ENCODE results near the gene CELSR1.
A peak's percentile ranks its signal among the peaks of the same experiment; 100 is the strongest.

The CELSR1 gene

DNA sequence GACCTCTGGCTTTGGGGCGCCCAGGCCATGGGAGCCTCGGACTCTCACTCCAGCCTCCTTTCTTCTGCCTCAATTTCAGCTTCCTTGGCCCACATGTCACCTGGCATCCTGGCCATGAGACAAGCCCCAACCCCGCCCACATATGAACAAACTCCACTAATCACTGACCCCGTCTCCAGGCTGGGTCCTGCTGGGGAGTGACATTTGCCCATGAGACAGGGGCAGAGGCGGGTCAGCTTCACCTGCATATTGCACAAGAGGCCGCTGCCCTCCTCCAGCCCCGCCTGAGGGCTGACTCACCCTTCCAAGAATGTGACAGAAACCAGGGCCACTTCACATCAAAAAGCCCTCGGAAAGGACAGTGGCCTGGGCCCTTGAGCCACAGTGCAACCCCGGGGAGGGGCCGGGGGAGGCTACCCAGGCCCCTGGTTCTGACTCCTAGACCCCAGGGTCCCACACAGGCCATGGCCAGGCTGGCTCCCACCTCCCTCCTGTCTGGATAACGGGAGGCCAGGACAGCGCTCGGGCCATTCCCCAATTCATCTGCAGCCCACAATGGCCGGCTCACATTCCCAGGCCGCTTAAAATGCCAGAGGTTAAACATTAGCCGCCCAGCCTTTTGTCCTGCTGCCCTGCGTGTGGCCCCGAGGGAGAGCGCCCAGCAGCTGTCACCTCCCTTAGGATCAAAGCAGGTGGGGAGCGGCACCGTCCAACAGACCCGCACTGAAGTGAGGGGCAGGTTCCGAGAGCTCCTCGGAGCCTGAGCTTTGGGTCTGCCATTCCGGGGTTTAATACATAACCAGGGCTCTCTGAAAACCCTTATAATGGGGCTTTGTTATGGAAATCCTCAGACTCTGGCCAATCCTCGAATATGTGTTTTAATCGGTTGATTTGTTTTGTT is 159.6 kb downstream of the CELSR1 start:
- no peak overlapping the region for H2BK12ac ChIP-seq (ENCODE audit: low read length)
- peaks cover 11 to 15% of the 10 kb centered on the region in 2 donors for H3K9me3 ChIP-seq (replicated peaks in 1 of 2; ENCODE audit: control insufficient read depth in 2 of 2, insufficient read depth in 1 of 2, low read depth in 1 of 2, low read length in 2 of 2)
- DNase-seq (ENCODE audit: low spot score) = peak; percentile 88
- H3K14ac ChIP-seq (ENCODE audit: low read length) = no peak overlapping the region
- H4K8ac ChIP-seq (ENCODE audit: low read depth, low read length) = no peak overlapping the region
- H3K79me1 ChIP-seq (ENCODE audit: low read depth, low read length) = peaks cover 2% of the 10 kb centered on the region
- H2AK5ac ChIP-seq (ENCODE audit: low read depth, low read length) = peak overlapping the region; percentile 48
- H3K4me2 ChIP-seq (ENCODE audit: insufficient read depth, low read length, poor library complexity, severe bottlenecking) = peak overlapping the region; percentile 51
- no peak overlapping the region for H2BK5ac ChIP-seq (ENCODE audit: low read length)
- peak overlapping the region in 1 of 2 donors; percentile 2 for H3K4me3 ChIP-seq (ENCODE audit: low read length in 2 of 2)
- no peak overlapping the region for H3K9ac ChIP-seq (ENCODE audit: low read depth, low read length, poor library complexity)
- no peak overlapping the region for H2BK120ac ChIP-seq (ENCODE audit: low read depth, low read length)
- H4K91ac ChIP-seq (ENCODE audit: low read depth, low read length, poor library complexity) = no peak overlapping the region
- no peak overlapping the region for H3K27ac ChIP-seq (replicated peaks; ENCODE audit: low read length)
- peak overlapping the region; percentile 70 for H2AFZ ChIP-seq (ENCODE audit: low read length)
- H3K18ac ChIP-seq (ENCODE audit: low read length) = peak overlapping the region; percentile 82
- H3K36me3 ChIP-seq (replicated peaks in 1 of 2; ENCODE audit: control insufficient read depth in 2 of 2, insufficient read depth in 2 of 2, low read length in 2 of 2) = peaks cover 2 to 49% of the 10 kb centered on the region in 2 donors
- peak overlapping the region; percentile 20 for H2BK15ac ChIP-seq (ENCODE audit: low read length)
- peaks cover 0 to 21% (median 0%) of the 10 kb centered on the region in 3 experiments for H3K27me3 ChIP-seq (ENCODE audit: control insufficient read depth in 3 of 3, insufficient read depth in 3 of 3, low read depth in 1 of 3, low read length in 3 of 3)
- whole genome bisulfite sequencing, 2 donors (ENCODE audit: extremely low coverage in 2 of 2, insufficient read length in 2 of 2, insufficient replicate concordance in 1 of 2) = no CpG with 5 or more reads among the region's 27 CpGs
- no peak overlapping the region for H3K4ac ChIP-seq (ENCODE audit: low read length)
- no peak overlapping the region for H3K23ac ChIP-seq (ENCODE audit: low read depth, low read length, poor library complexity)
- H3K4me1 ChIP-seq (ENCODE audit: control insufficient read depth in 2 of 2, insufficient read depth in 1 of 2, low read depth in 1 of 2, low read length in 2 of 2) = peaks cover 34 to 35% of the 10 kb centered on the region in 2 donors

DNA sequence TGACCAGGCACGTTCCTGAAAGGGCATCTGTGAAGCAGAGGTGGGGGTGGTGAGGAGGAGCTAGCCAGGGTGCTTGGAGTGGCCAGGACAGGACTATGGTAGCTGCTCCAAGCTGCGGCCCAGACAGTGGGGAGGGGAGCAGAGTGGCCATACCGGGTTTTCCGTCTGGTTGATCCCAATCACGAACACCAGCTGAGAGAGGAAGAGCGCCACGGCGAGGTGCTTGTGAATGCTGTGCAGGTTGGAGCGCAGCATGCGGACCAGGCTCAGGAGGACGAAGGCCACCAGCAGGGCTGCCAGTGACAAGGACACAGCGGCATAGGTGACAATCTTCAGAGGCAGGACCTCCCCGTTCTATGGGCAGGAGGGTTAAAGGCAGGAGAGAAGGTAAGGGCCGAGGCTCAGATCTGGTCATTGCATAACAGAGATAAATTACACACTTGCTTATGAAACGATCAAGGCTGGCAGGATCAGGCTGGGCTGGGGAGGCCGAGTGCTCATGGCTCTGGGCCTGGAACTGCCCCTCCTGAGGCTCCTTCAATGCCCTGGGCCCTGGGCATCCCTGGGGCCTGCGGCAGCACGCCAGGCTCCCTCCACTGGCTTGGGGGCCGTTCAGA is 160.4 kb downstream of the CELSR1 start:
- Histone ChIP-seq H2BK12ac (ENCODE audit: low read length) (no peak overlapping the region), H2BK15ac (ENCODE audit: low read length) (peak overlapping the region; percentile 20), H2BK5ac (ENCODE audit: low read length) (no peak overlapping the region), H3K36me3 (replicated peaks in 1 of 2; ENCODE audit: control insufficient read depth in 2 of 2, insufficient read depth in 2 of 2, low read length in 2 of 2) (peaks cover 0 to 48% of the 10 kb centered on the region in 2 donors), H3K9ac (ENCODE audit: low read depth, low read length, poor library complexity) (no peak overlapping the region), H3K27ac (replicated peaks; ENCODE audit: low read length) (no peak overlapping the region), H3K4me1 (ENCODE audit: control insufficient read depth in 2 of 2, insufficient read depth in 1 of 2, low read depth in 1 of 2, low read length in 2 of 2) (peaks cover 34 to 35% of the 10 kb centered on the region in 2 donors), H3K27me3 (ENCODE audit: control insufficient read depth in 3 of 3, insufficient read depth in 3 of 3, low read depth in 1 of 3, low read length in 3 of 3) (peaks cover 0 to 21% (median 0%) of the 10 kb centered on the region in 3 experiments), H4K8ac (ENCODE audit: low read depth, low read length) (no peak overlapping the region), H3K4me3 (ENCODE audit: low read length in 2 of 2) (no peak overlapping the region), H4K91ac (ENCODE audit: low read depth, low read length, poor library complexity) (no peak overlapping the region), H3K4me2 (ENCODE audit: insufficient read depth, low read length, poor library complexity, severe bottlenecking) (no peak overlapping the region), H3K14ac (ENCODE audit: low read length) (no peak overlapping the region), H2AK5ac (ENCODE audit: low read depth, low read length) (peak overlapping the region; percentile 48), H2AFZ (ENCODE audit: low read length) (no peak overlapping the region), H2BK120ac (ENCODE audit: low read depth, low read length) (no peak overlapping the region), H3K9me3 (replicated peaks in 1 of 2; ENCODE audit: control insufficient read depth in 2 of 2, insufficient read depth in 1 of 2, low read depth in 1 of 2, low read length in 2 of 2) (peaks cover 9 to 15% of the 10 kb centered on the region in 2 donors), H3K18ac (ENCODE audit: low read length) (peak overlapping the region; percentile 82), H3K23ac (ENCODE audit: low read depth, low read length, poor library complexity) (no peak overlapping the region), H3K4ac (ENCODE audit: low read length) (no peak overlapping the region), H3K79me1 (ENCODE audit: low read depth, low read length) (peaks cover 2% of the 10 kb centered on the region)
- no CpG with 5 or more reads among the region's 19 CpGs for WGBS, 2 donors (ENCODE audit: extremely low coverage in 2 of 2, insufficient read length in 2 of 2, insufficient replicate concordance in 1 of 2)
- DNase-seq (ENCODE audit: low spot score) = no peak

DNA sequence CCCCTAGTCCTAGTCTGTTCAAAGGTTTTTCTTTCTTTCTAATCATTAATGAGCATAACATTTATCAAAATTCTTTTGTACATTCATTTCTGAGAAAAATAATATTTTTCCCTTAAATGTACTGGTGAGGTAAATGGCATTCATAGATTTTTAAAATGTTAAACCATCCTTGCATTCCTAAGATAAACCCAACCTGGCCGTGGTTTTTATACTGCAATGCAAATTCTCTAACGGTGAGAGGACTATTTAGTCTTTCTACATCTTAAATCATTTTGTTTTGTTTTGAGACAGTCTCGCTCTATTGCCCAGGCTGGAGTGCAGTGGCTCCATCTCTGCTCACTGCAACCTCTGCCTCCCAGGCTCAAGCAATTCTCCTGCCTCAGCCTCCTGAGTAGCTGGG is 161.3 kb downstream of the CELSR1 start:
- Histone ChIP-seq H2BK120ac (ENCODE audit: low read depth, low read length) (no peak overlapping the region), H3K4me1 (ENCODE audit: control insufficient read depth in 2 of 2, insufficient read depth in 1 of 2, low read depth in 1 of 2, low read length in 2 of 2) (peaks cover 32 to 34% of the 10 kb centered on the region in 2 donors), H3K79me1 (ENCODE audit: low read depth, low read length) (peaks cover 2% of the 10 kb centered on the region), H4K8ac (ENCODE audit: low read depth, low read length) (no peak overlapping the region), H3K27me3 (ENCODE audit: control insufficient read depth in 3 of 3, insufficient read depth in 3 of 3, low read depth in 1 of 3, low read length in 3 of 3) (peaks cover 0 to 21% (median 0%) of the 10 kb centered on the region in 3 experiments), H2BK12ac (ENCODE audit: low read length) (no peak overlapping the region), H3K4me3 (ENCODE audit: low read length in 2 of 2) (no peak overlapping the region), H3K9ac (ENCODE audit: low read depth, low read length, poor library complexity) (no peak overlapping the region), H3K23ac (ENCODE audit: low read depth, low read length, poor library complexity) (no peak overlapping the region), H3K4me2 (ENCODE audit: insufficient read depth, low read length, poor library complexity, severe bottlenecking) (no peak overlapping the region), H4K91ac (ENCODE audit: low read depth, low read length, poor library complexity) (no peak overlapping the region), H2AFZ (ENCODE audit: low read length) (no peak overlapping the region), H2BK15ac (ENCODE audit: low read length) (no peak overlapping the region), H3K14ac (ENCODE audit: low read length) (no peak overlapping the region), H3K36me3 (replicated peaks in 1 of 2; ENCODE audit: control insufficient read depth in 2 of 2, insufficient read depth in 2 of 2, low read length in 2 of 2) (peaks cover 0 to 43% of the 10 kb centered on the region in 2 donors), H3K4ac (ENCODE audit: low read length) (no peak overlapping the region), H2AK5ac (ENCODE audit: low read depth, low read length) (no peak overlapping the region), H3K27ac (replicated peaks; ENCODE audit: low read length) (no peak overlapping the region), H2BK5ac (ENCODE audit: low read length) (no peak overlapping the region), H3K9me3 (replicated peaks in 1 of 2; ENCODE audit: control insufficient read depth in 2 of 2, insufficient read depth in 1 of 2, low read depth in 1 of 2, low read length in 2 of 2) (peaks cover 9 to 15% of the 10 kb centered on the region in 2 donors), H3K18ac (ENCODE audit: low read length) (no peak overlapping the region)
- no CpG with 5 or more reads among the region's 3 CpGs for WGBS, 2 donors (ENCODE audit: extremely low coverage in 2 of 2, insufficient read length in 2 of 2, insufficient replicate concordance in 1 of 2)
- DNase-seq (ENCODE audit: low spot score) = no peak

Data from neuronal stem cell (in vitro differentiated cells).